ENCODE results near the gene IFITM2. TPM values are rescaled to one million over a fixed set of nuclear protein-coding genes. Genes with fewer than 3 reads are reported as not detected.

IFITM2 gene
- total and polyA plus RNA-seq, 2 of the 13 experiments (the other 11 are each of a cell fraction or from before 2014, with no cell fraction given) = 13.8 to 267 TPM

DNA sequence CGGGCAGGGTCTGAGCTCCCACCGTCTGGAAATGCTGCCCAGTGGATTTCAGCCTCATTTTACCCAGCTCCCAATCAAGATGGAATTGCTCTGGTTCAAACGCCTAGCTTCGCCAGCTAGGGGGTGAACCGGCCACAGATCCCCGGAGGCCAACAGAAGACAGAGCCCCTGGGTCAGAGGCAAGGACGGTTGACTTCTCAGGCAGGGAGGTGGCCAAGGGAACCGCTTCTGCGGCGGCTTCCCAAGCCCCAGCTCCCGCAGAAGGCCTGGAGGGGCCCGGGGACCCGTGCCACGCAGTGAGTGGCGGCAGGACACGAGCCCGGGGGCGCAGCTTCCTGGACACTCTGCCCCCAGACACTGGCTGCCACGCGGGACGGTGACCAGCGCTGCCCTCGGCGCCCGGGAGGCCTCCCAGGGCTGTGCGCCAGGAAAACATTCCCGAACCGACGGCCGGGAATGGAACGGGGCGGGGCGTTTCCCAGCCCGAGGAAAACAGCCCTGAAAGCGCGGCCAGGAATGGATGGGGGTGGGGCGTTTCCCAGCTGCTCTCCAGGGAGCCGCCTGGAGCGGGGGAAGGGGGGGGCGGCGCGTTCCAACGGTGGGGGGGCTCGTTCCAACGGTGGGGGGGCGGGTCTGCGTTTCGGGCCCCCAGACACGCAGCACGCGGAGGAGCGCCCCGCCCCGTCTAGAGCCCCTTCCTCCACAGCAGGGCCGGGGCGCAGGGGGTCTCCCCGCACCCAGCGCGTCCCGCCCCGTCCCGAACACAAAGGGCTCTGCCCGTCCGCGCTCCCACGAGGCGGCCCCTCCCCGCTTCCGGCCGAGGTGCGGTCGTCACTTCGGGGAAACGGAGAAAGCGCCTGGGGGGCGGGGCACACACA is 48.2 kb downstream of the IFITM2 start (continued):
- TF ChIP-seq MAZ (IDR thresholded peaks at IDR 0.05; ENCODE audit: borderline replicate concordance, low read depth, low read length) (no peak; the same call in 1 of the 2 replicates), MAZ (CRISPR knock-in tag; IDR thresholded peaks at IDR 0.05; ENCODE audit: low read depth) (peak; percentile 92), ZNF143 (CRISPR knock-in tag; IDR thresholded peaks at IDR 0.05) (peak; percentile 2; the same call in 1 of the 2 replicates), HOXD1 (CRISPR knock-in tag; IDR thresholded peaks at IDR 0.05) (no peak), ZNF251 (CRISPR knock-in tag; IDR thresholded peaks at IDR 0.05) (no peak), CENPBD1 (CRISPR knock-in tag; IDR thresholded peaks at IDR 0.05; ENCODE audit: borderline replicate concordance, low read depth) (no peak), FOXK2 (IDR thresholded peaks at IDR 0.05) (0 out of 2 replicates have a peak, but pooled peaks have one; percentile 27), ZNF264 (CRISPR knock-in tag; IDR thresholded peaks at IDR 0.05) (peak; percentile 60; the same call in 1 of the 2 replicates), ZNF367 (CRISPR knock-in tag; IDR thresholded peaks at IDR 0.05; ENCODE audit: borderline replicate concordance) (no peak), FOXP1 (IDR thresholded peaks at IDR 0.05) (no peak), FOXP1 (CRISPR knock-in tag; IDR thresholded peaks at IDR 0.05) (peak; percentile 56), ZNF260 (CRISPR knock-in tag; IDR thresholded peaks at IDR 0.05; ENCODE audit: borderline replicate concordance, low read depth) (no peak), ZNF18 (CRISPR knock-in tag; IDR thresholded peaks at IDR 0.05; ENCODE audit: insufficient replicate concordance) (peak; percentile 24), ZBTB21 (CRISPR knock-in tag; IDR thresholded peaks at IDR 0.05) (no peak), ZNF263 (CRISPR knock-in tag; IDR thresholded peaks at IDR 0.05) (no peak; the same call in 1 of the 2 replicates), ZHX2 (IDR thresholded peaks at IDR 0.05; ENCODE audit: low read depth) (no peak), ZHX2 (CRISPR knock-in tag; IDR thresholded peaks at IDR 0.05; ENCODE audit: borderline replicate concordance) (no peak)
- TF ChIP-seq, protein P1, sequence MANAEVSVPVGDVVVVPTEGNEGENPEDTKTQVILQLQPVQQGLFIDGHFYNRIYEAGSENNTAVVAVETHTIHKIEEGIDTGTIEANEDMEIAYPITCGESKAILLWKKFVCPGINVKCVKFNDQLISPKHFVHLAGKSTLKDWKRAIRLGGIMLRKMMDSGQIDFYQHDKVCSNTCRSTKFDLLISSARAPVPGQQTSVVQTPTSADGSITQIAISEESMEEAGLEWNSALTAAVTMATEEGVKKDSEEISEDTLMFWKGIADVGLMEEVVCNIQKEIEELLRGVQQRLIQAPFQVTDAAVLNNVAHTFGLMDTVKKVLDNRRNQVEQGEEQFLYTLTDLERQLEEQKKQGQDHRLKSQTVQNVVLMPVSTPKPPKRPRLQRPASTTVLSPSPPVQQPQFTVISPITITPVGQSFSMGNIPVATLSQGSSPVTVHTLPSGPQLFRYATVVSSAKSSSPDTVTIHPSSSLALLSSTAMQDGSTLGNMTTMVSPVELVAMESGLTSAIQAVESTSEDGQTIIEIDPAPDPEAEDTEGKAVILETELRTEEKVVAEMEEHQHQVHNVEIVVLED (CRISPR knock-in tag; IDR thresholded peaks at IDR 0.05; ENCODE audit: borderline replicate concordance) = no peak; the same call in 1 of the 2 replicates
- TF ChIP-seq, protein P2, sequence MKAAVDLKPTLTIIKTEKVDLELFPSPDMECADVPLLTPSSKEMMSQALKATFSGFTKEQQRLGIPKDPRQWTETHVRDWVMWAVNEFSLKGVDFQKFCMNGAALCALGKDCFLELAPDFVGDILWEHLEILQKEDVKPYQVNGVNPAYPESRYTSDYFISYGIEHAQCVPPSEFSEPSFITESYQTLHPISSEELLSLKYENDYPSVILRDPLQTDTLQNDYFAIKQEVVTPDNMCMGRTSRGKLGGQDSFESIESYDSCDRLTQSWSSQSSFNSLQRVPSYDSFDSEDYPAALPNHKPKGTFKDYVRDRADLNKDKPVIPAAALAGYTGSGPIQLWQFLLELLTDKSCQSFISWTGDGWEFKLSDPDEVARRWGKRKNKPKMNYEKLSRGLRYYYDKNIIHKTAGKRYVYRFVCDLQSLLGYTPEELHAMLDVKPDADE (CRISPR knock-in tag; IDR thresholded peaks at IDR 0.05) = no peak

Measured in HepG2 (cell line).